Measurements from ENCODE around the gene NCAPH2.
"Not testable (repeated sequence)": the region's sequence is repeated elsewhere in the genome, so short reads cannot be mapped to it uniquely, and the experiment has no call there.

Gene NCAPH2

DNA sequence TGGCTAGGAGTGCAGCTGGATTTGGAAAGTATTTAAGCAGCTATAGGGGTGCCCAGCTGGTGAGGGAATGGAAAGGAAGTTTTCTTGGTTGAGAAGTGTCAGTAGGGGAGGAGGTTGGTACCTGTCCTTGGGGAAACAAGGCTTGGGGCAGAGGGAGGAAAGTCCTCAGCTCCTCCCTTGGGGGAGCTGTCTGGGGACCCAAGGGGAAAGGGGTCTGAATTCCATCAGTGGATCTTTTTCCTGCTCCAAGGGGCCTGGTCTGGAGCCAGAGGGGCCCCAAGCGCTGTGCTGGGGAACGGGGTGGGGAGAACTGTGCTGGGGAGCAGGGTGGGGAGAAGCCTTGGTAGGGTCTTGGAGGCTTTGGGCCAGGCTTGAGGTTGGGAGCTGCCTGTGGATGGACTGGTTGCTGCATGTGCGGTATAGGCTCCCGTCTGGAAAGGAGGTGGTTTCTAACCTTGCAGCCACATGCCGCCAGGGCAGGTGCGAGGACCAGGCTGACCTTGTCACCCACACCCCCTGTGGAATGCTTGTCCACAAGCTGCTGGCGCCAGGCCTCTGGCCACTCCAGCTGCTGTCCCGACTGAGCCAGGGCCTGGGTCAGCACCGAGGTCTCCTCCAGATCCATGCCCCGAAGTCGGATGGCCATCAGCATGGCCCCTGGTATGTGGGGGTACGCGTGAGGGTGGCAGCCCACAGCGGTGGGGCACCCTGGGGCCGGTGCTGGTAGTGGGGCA, 20.8 kb downstream of the NCAPH2 start:
- in situ Hi-C loops (cut with MboI; ENCODE audit: low sequenced_read_pairs) = no loop called here

DNA sequence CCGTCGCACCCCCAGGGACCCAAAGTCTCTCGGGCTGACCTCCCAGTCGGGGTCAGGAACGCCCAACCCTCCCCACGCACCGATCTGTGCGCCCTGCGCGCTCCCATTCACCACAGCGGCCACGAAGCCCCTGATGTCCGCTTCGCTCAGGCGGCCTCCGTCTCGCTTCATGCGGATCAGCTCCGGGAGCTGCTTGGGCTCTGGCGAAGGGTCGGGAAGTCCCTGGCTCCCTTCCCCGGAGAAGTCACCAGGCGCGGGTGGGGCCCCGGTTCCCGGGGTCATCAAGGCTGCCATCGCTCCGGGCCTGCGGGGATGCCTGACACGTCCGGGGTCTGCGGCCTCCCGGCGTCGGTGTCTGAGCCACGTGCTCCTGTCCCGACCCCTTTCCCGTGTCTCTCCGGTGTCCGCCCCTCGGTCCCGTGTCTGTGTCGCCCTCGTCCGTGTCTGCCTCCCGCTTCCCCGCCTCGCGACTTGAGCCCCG, 21.4 kb downstream of the NCAPH2 start:
- in situ Hi-C loops (cut with MboI; ENCODE audit: low sequenced_read_pairs) = no loop called here

DNA sequence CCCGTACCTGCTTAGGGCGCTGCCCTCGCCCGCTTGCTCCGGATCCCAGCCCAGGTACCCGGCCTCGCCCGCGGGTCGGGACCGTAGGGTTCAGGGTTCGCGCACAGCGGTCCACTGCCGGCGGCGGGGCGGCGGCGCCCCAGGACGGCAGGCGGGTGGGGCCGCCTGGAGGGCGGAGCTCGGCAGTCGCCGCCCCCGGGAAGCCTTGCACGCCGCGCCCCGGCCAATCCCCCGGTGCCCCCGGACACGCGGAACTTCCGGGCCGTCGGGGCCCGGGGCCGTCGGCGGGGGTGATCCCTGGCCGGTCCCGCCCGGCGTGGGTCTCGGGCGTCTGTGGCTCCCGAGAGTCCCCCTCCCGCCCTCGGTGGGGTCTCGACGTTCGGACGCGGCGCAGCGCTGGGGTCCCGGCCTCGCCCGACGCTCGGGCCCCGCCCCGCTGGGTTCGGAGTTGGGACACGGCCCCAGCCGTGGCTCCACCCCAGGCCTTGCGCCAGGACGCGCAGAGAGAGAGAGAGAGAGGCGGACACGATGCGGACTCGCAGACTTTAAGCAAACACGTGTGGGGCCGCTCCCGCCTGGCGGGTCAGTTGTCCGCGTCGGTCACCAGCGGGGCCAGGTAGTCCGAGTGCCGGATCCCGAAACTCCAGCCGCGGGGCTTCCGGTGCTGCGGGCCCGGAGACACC, 22.0 kb downstream of the NCAPH2 start, which contains the start of gene TYMP:
TYMP (minus strand) TSS at position 116 of the 683 bp plus-strand sequence. CDS start 303 bp downstream, outside the sequence.
- in situ Hi-C loops (cut with MboI; ENCODE audit: low sequenced_read_pairs) = no loop called here

DNA sequence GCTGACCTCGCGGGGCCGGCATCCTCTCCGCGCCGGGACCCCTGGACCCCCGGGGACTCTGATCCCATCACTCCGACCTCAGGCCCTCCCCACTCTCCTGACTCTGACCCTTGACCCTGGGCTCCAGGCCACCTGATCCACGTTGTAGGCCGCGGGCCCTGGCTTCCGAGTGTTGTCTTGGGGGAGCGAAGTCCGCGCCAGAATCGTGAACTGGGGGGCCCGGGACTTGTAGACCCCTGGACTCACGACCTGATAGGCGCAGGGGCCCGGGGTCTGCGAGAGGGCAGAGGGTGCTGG, 22.5 kb downstream of the NCAPH2 start:
- in situ Hi-C loops (cut with MboI; ENCODE audit: low sequenced_read_pairs) = no loop called here

DNA sequence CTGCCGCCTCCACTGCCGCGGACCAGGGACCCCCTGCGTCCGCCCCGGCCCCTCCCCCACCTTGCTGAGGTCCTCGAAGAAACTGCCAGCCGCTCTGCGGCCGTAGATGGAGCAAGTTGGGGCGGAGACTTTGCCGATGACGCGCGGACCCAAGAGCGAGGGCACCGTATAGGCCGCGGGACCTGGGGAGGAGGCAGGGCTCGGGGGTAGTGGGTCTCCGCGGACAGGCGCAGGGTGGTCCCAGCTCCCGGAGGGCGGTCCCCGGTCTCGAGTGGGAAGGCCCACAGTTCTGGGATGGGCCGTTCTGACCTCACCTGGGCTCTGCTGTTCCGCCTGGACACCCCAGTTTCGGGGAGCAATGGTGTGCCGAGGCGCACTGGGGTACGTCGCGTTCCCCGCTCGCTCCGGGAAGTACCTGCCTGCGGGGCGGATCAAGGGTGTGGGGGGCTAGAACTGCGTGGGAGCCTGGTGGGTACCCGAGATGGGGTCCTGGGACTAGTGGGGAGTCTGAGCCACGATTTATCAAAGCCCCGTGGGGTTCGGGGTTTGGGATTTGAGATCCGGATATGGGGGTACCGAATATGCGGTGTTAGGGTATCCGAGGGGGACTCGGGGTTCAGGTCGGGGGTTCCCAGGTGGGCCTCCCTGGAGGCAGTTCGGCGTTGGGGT, 23.0 kb downstream of the NCAPH2 start:
- in situ Hi-C loops (cut with MboI; ENCODE audit: low sequenced_read_pairs) = no loop called here

DNA sequence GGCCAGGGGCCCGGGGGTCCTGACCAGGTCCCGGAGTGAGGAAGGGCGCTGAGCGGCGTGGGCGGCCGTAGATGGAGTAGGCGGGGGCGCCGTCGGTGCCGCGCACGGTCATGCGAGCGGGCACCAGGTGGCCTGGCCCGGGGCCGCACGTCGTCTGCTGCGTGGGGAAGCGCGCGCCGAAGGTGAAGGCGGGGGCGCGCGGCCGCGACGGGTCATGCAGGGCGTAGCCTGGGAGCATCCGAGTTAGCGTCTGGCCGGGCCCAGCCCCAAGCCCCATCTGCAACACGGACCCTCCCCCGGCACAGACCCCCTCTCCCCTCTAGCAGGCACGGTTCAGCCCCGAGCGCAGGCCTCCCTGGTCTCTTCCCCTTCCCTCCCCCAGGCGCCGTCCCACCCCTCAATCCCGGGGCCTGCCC, 23.5 kb downstream of the NCAPH2 start:
- in situ Hi-C loops (cut with MboI; ENCODE audit: low sequenced_read_pairs) = no loop called here

DNA sequence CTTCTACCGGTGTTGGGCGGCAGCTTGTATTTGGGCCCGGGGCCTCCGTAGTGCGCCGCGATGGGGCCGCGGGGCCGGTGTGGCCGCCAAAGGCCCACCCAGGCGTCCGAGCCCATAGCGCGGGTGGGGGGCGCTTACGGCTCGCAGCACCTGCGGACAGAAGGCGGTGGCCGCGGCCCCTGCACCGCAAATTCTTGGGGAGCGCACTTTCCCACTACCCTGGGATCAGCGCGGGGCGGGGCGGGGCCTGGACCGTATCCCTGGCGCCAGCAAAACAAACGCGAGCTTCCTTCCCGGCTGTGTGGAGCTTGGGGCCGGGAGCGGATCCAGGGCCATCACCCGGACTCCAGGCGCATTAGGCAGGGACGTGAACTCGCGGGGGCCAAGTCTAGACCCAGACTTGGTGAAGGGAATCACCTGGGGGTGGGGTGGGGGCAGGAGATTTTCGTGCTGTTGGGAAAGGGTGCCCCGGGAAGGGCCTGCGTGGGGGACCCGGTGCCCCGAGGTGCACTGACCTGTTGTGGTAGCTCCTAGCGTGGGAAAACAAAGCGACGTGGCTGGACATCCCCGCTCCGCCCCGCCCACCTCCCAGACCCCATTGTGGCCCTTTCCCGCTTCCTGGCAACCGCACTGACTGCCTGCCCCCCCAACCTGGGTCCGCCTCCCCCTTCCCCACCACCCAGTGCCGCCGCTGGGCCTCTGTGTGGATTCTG, 24.1 kb downstream of the NCAPH2 start:
- in situ Hi-C loops (cut with MboI; ENCODE audit: low sequenced_read_pairs) = no loop called here

DNA sequence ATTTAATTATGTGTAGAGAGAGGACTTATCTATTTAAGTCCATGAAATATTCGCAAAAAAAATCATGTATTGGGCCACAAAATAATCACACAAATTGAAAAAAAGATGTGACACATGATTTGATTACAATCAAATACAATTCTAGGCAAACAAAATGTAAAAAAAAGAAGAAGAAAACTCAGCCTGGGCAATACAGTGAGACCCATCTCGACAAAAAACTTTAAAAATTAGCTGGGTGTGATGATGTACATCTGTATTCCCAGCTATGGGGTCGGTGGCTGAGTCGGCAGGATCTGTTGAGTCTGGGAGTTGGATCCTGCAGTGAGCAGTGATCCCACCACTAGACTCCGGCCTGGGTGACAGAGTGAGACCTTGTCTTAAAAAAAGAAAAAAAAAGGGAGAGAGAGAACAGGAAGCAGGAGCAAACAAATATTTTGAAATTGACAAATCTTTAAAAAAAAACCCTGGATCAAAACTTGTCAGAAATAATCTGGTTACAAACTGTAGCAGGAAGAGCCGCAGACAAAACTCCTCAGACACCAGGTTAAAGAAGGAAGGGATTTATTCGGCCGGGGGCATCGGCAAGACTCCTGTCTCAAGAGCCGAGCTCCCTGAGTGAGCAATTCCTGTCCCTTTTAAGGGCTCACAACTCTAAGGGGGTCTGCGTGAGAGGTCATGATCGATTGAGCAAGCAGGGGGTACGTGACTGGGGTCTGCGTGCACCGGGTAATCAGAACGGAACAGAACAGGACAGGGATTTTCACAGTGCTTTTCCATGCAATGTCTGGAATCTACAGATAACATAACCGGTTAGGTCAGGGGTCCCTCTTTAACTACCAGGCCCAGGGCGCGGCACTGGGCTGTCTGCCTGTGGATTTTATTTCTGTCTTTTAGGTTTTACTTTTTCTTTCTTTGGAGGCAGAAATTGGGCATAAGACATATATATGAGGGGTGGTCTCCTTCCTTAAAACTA, 25.1 kb downstream of the NCAPH2 start:
- in situ Hi-C loops (cut with MboI; ENCODE audit: low sequenced_read_pairs) = no loop called here

DNA sequence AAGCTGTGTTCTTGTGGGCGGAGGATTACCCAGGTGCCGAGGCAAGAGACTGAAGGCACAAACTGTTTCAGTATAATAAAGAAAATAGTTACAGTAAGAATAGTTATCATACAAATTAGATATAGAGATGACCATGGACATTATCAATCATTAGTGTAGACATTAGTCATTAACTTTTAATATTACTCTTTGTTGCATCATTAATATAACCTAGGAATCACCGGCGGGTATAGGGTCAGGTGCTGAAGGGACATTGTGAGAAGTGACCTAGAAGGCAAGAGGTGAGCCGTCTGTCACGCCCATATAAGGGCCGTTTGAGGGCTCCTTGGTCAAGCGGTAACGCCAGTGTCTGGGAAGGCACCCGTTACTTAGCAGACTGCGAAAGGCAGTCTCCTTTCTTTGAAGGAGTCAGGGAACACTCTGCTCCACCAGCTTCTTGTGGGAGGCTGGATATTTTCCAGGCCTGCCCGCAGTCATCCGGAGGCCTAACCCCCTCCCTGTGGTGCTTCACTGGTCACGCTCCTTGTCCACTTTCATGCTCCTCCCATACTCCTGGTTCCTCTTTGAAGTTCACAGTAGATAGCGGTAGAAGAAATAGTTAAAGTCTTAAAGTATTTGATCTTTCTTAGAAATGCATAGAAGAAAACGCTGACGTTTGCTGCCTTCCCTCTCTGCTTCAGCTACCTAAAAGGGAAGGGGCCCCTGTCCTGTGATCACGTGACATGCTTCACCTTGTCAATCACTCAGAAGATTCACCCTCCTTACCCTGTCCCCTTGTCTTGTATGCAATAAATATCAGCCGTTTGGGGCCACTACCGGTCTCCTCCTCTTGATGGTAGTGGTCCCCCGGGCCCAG, 26.1 kb downstream of the NCAPH2 start:
- in situ Hi-C loops (cut with MboI; ENCODE audit: low sequenced_read_pairs) = not testable (repeated sequence)

DNA sequence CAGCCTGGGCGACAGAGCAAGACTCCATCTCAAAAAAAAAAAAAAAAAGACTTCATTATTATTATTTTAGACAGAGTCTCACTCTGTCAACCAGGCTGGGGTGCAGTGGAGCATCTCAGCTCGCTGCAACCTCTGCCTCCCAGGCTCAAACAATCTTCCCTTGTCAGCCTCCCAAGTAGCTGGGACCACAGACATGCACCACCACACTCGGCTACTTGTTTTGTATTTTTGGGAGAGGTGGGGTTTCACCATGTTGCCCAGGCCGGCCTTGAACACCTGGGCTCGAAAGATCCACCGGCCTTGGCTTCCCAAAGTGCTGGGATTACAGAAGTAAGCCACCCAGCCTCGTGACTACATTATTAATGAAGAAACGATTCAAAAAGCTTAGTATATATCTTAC, 27.1 kb downstream of the NCAPH2 start:
- in situ Hi-C loops (cut with MboI; ENCODE audit: low sequenced_read_pairs) = no loop called here

DNA sequence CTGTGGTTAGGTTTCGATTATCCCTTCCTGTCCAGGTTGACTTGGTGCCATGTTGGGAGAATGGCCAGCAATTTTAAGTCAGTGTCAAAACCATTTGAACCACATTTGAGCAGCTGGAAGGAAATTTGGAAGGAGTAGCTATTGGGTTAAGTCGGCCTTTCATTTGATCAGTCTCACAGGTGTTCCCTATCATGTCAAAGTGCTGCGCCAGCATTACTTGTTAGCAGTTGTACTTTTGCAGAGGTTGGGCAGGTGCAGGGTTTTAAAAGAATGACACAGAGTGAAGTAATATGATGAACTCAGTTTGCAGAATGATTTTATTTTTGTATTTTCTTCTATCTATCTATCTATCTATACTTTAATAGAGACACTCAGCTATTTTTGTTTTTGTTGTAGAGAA, 28.2 kb downstream of the NCAPH2 start:
- in situ Hi-C loops (cut with MboI; ENCODE audit: low sequenced_read_pairs) = no loop called here

DNA sequence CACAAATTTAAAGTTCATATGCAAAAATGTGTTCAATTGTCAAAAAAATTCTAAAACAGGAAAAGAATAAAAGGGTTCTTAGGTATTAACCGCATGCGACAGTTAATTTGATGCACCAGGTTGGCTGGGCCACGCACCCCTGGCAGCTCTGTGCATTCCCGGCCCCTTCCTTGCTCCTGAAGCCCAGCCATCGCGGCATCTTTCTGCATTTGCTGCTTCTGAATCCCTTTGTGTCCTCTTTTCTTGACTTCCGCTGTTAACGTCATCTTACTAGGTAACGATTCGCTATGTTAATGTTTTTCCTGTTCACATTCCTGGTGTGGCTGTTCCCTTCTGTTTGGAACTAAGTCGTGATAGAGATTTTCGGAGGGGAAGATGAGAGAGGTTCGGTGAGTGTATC, 29.7 kb downstream of the NCAPH2 start:
- in situ Hi-C loops (cut with MboI; ENCODE audit: low sequenced_read_pairs) = no loop called here

DNA sequence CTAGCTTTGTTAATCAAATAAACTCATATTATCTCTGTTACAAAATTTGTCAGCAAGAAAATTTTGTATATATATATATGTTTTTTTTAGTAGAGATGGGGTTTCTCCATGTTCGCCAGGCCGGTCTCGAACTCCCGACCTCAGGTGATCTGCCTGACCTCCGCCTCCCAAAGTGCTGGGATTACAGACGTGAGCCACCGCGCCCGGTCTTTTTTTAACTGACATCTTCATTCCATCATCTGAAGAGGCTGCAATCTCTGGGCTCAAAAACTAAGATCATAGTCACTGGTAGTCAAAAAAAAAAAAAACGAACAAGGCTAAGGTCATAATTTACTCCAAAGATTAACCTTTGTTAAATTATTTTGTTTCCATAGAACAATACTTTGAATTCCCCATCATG, 32.4 kb downstream of the NCAPH2 start:
- in situ Hi-C loops (cut with MboI; ENCODE audit: low sequenced_read_pairs) = no loop called here

DNA sequence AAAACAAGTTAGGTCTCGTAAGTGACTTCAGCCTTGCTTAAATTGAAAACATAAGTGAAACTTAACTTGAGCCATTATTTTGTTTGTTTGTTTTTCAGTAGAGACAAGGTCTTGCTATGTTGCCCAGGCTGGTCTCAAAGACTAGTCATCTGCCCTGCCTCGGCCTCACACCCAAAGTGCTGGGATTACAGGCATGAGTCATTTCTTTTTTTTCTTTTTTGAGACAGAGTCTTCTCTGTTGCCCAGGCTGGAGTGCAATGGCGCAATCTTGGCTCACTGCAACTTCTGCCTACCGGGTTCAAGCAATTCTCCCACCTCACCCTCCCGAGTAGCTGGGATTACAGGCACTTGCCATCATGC, 33.6 kb downstream of the NCAPH2 start:
- in situ Hi-C loops (cut with MboI; ENCODE audit: low sequenced_read_pairs) = not testable (repeated sequence)

DNA sequence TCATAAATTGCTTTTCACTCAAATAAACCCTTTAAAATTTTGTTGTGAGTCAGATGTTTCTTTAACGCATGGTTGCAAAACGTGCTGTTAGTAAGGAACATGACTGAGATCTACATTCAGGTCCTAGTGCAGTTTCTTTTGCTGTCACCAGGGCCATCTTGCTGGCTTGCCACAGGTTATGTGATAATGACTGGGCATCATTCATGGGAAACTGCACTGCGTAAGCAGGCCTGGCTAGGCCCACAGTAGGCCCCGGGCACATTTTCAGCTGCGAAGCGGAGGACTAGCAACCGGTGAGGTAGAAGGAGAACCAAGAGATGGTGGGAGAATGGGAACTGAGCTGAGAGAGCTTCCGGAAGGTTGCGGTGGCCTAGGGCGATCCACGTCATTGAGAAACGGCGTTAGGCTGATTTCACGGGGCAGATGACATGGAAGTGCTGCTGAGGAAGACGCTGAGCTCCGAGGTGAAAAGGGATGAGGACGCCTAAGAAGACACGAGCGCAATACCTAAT, 34.4 kb downstream of the NCAPH2 start:
- in situ Hi-C loops (cut with MboI; ENCODE audit: low sequenced_read_pairs) = no loop called here

DNA sequence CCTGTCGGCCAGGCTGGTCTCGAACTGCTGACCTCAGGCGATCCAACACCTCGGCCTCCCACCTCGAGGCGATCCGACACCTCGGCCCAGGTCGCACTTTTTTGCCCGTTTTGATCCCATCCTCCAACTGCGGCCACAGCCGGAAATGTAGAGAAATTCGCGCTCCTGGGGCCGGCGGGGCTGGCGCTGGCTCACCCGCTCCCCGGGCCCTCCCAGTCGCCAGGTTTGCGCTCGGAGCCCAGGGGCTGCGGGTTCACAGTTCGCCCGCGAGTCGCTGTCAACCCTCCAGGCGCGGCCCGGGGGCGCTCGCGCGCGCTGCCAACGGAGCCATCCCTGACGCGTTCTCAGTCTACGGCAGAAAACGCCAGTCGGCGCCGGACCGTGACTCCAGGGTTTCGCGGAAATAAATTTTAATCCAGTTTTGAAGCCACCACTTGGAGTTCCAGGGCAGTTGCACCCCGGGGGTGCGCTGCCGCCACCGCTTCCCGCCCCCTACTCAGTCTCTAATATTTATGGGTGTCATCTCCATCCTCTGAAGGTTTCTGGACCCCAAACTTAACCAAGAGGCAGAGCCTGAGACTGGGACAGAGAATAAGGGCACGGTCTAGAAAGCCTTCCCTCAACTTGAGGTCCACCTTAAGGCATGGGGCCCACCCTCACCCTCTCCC, 36.2 kb downstream of the NCAPH2 start:
- in situ Hi-C loops (cut with MboI; ENCODE audit: low sequenced_read_pairs) = no loop called here

DNA sequence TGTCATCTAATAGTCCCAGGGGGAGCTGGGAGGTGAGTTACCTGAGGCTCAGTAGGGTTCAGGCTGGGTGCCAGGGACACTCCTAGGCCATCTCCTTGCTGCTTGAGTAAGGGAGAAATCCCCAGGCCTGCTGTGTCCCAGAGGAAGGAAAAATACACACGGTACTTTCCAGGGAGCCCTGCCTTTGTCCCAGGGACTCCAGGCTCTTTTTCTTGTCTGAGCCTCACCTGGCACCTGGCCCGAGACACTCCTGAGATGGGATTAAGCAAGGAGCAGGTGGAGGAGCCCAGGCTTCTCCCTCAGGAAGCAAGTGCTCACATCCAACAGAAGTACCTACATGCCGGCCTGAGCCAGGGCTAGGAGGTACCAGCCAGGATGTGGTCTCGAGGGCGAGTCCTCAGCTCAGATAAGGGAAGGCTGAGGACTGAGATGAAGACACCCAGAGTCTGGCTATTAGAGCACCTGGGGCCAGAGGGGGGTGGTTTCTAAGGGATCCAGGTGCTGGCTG, 36.8 kb downstream of the NCAPH2 start:
- in situ Hi-C loops (cut with MboI; ENCODE audit: low sequenced_read_pairs) = no loop called here

DNA sequence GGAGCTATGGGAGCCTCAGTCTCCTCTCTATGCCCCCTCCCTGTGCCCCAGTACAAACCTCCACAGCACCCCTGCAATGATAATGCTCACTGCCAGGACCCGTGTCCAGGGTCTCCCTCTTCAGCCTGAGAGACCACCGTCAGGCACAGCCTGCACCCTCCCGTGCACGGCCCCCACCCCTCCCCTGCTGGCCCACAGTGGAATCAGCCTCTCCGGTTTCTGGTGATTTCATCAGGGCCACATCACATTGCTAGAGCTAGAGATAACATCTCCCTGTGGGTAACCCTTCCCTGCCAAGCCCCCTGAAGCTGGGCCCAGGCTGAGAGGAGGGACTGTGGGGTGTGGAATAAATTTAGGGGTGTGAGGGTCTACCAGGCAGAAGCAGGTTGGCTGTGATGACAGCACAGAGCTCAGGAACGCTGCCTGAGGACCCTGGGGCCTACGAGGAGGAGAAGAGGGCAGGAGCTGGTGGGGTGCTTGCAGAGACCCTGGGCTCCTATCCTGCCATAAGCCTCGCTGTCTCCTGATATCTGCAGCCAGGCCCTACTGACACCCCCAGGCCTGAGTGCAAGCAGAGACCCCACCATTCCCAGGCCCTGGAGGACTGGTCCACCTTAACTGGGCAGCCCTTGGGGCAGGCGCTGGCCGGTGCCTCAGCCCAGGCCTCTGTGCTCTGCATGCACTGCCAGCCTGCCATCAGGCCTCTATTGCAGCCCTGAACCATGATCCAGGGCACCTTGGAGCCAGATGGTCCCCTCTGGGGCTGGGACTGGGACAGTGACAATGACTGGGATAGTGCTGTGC, 37.7 kb downstream of the NCAPH2 start, which contains the start of gene KLHDC7B:
KLHDC7B (plus strand) TSS at position 378 of the 804 bp plus-strand sequence; CDS start at position 723, 345 bp downstream.
- in situ Hi-C loops (cut with MboI; ENCODE audit: low sequenced_read_pairs) = no loop called here
